Trophoblast cell (in vitro differentiated cells and primary cell): ENCODE data around the gene ACKR3.

Source experiments
- DNase-seq, 2 donors: peaks; one replicate each; pipeline ENCODE4 v3.0.0-alpha.2; 2016
- H2AFZ ChIP-seq: 2 replicates; pipeline ENCODE4 v1.6.1; 2013; ENCODE audit warnings: low read length, moderate library complexity, mild to moderate bottlenecking; ENCODE audit not compliant: insufficient read depth, poor library complexity
- H2AK5ac ChIP-seq: 2 replicates; pipeline ENCODE4 v1.6.1; 2013; ENCODE audit warnings: mild to moderate bottlenecking, low read length
- H2BK120ac ChIP-seq: 2 replicates; pipeline ENCODE4 v1.6.1; 2013; ENCODE audit warnings: low read length, mild to moderate bottlenecking, moderate library complexity; ENCODE audit not compliant: insufficient read depth, poor library complexity
- H2BK12ac ChIP-seq: 2 replicates; pipeline ENCODE4 v1.6.1; 2013; ENCODE audit warnings: mild to moderate bottlenecking, low read length, moderate library complexity
- H2BK5ac ChIP-seq: 2 replicates; pipeline ENCODE4 v1.6.1; 2013; ENCODE audit warnings: low read length, low read depth, moderate library complexity, mild to moderate bottlenecking; ENCODE audit not compliant: poor library complexity
- H3K14ac ChIP-seq: 2 replicates; pipeline ENCODE4 v1.6.1; 2013; ENCODE audit warnings: mild to moderate bottlenecking, low read length
- H3K18ac ChIP-seq: 2 replicates; pipeline ENCODE4 v1.6.1; 2013; ENCODE audit warnings: mild to moderate bottlenecking, low read length
- H3K23ac ChIP-seq: 2 replicates; pipeline ENCODE4 v1.6.1; 2013; ENCODE audit warnings: low read length
- H3K27ac ChIP-seq: 2 replicates; pipeline ENCODE4 v1.5.1; 2013; ENCODE audit warnings: low read depth, mild to moderate bottlenecking, inconsistent platforms, low read length, moderate library complexity
- H3K27me3 ChIP-seq: 2 replicates; pipeline ENCODE4 v1.6.1; 2013; ENCODE audit warnings: inconsistent platforms, mild to moderate bottlenecking, low read length, moderate library complexity; ENCODE audit not compliant: insufficient read depth
- H3K36me3 ChIP-seq, 2 experiments: 1 replicate in 1 of 2; 2 replicates in 1 of 2; pipeline ENCODE4 v1.6.1; 2013; ENCODE audit warnings: low read length in 2 of 2, mild to moderate bottlenecking in 2 of 2, moderate library complexity in 1 of 2; ENCODE audit not compliant: insufficient read depth in 2 of 2, control insufficient read depth in 1 of 2
- H3K4ac ChIP-seq: 2 replicates; pipeline ENCODE4 v1.6.1; 2013; ENCODE audit warnings: low read depth, mild to moderate bottlenecking, low read length, moderate library complexity
- H3K4me1 ChIP-seq, 2 experiments: 1 replicate in 1 of 2; 2 replicates in 1 of 2; pipeline ENCODE4 v1.6.1; 2013; ENCODE audit warnings: low read length in 2 of 2, mild to moderate bottlenecking in 2 of 2, moderate library complexity in 1 of 2; ENCODE audit not compliant: insufficient read depth in 2 of 2, control insufficient read depth in 1 of 2
- H3K4me2 ChIP-seq: 2 replicates; pipeline ENCODE4 v1.6.1; 2013; ENCODE audit warnings: inconsistent platforms, mild to moderate bottlenecking, low read length, moderate library complexity
- H3K4me3 ChIP-seq: 2 replicates; pipeline ENCODE4 v1.5.1; 2013; ENCODE audit warnings: mild to moderate bottlenecking, low read depth, low read length, inconsistent platforms
- H3K79me1 ChIP-seq: one replicate; pipeline ENCODE4 v1.6.1; 2013; ENCODE audit warnings: low read length
- H3K79me2 ChIP-seq: 2 replicates; pipeline ENCODE4 v1.6.1; 2013; ENCODE audit warnings: low read length, mild to moderate bottlenecking; ENCODE audit not compliant: control insufficient read depth, insufficient read depth, poor library complexity
- H3K9ac ChIP-seq: 2 replicates; pipeline ENCODE4 v1.6.1; 2013; ENCODE audit warnings: mild to moderate bottlenecking, low read length
- H3K9me3 ChIP-seq: 2 replicates; pipeline ENCODE4 v1.6.1; 2013; ENCODE audit warnings: low read depth, mild to moderate bottlenecking, control low read depth, inconsistent platforms, low read length; ENCODE audit not compliant: insufficient read depth
- H4K12ac ChIP-seq: 2 replicates; pipeline ENCODE4 v1.6.1; 2013; ENCODE audit warnings: low read depth, mild to moderate bottlenecking, low read length, moderate library complexity
- H4K8ac ChIP-seq: 2 replicates; pipeline ENCODE4 v1.6.1; 2013; ENCODE audit warnings: low read depth, mild to moderate bottlenecking, low read length, moderate library complexity
- H4K91ac ChIP-seq: one replicate; pipeline ENCODE4 v1.6.1; 2013; ENCODE audit warnings: low read depth, mild to moderate bottlenecking, low read length, moderate library complexity
- WGBS: extraction: QIAGEN DNeasy Blood & Tissue Kit; methylation state at CpG from one replicate; pipeline ENCODE4 v1.1.7; 2013; ENCODE audit warnings: missing lambda C conversion rate; ENCODE audit not compliant: insufficient read length, insufficient coverage; ENCODE audit errors: extremely low coverage; 5-methylcytosine and 5-hydroxymethylcytosine counted together

The ACKR3 gene

DNA sequence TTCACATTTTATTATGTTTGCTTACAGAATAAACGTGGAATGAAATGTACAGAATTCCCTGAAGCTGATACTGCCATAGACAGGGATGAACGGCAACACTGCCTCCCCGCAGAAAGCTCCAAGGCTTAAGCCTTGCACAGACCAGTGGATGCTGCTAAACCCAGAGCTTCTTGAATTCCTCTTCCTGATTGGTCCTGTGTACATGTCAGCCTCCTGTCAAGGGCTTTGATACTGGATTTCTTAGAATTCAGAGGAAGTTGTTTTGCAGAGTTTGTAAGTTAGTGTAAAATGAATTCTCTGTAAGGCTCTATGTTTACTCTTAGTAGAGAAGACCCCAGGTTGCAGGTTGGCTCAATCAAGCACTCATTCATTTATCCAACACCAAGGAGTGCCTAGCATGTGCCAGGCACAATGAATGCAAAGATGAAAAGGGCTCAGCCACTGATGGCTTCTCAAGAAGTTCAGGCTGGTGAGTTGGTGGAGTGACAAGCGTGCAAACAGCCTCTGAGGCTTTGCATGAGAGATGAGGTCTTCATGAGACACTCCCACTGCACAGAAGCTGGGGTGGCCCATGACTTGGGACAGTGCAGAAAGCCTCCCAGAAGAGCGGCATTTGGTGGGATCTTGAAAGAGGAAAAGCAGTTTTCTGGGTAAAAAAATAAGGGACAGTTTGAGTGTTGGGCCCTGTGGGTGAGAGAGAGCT, 50.4 kb downstream of the ACKR3 start:
- no peak overlapping the region for H2BK12ac ChIP-seq
- no peaks in the 10 kb centered on the region for H3K79me2 ChIP-seq
- no peak overlapping the region for H2AFZ ChIP-seq
- no peak overlapping the region for H4K12ac ChIP-seq
- no peak overlapping the region for H4K8ac ChIP-seq
- no peak overlapping the region for H3K23ac ChIP-seq
- H3K14ac ChIP-seq: no peak overlapping the region
- no peak overlapping the region for H3K27ac ChIP-seq
- no peak overlapping the region for H2BK5ac ChIP-seq
- H3K79me1 ChIP-seq: peaks cover 6% of the 10 kb centered on the region
- DNase-seq: no peak
- WGBS: no CpG with 5 or more reads among the region's 5 CpGs
- no peak overlapping the region for H3K4me3 ChIP-seq
- peaks cover 2% of the 10 kb centered on the region for H3K9me3 ChIP-seq
- no peaks in the 10 kb centered on the region for H3K27me3 ChIP-seq
- no peak overlapping the region for H4K91ac ChIP-seq
- H2BK120ac ChIP-seq: no peak overlapping the region
- H3K4ac ChIP-seq: no peak overlapping the region
- H2AK5ac ChIP-seq: no peak overlapping the region
- no peaks in the 10 kb centered on the region for H3K36me3 ChIP-seq
- no peak overlapping the region for H3K9ac ChIP-seq
- H3K4me2 ChIP-seq: no peak overlapping the region
- no peak overlapping the region for H3K18ac ChIP-seq
- H3K4me1 ChIP-seq: peaks cover 7 to 16% of the 10 kb centered on the region in 2 experiments

DNA sequence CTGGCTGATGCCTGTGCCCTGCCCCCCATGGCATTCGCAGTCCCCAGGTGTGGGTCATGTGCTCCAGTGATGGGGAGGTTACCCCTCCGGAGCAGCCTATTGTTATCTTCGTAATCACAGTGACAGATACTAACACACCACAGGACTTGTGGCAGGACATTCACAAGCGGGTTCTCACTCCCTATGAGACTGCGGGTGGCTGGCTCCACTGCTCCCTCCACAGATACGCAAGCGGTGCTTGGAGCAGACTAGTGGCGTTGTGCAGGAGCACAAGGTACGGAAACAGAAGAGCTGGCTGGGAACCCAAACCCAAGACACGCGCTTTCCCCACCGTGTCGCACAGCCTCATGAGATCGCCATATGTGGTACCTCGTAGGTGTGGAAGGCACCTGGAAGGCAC, 52.2 kb downstream of the ACKR3 start:
- no peak overlapping the region for H3K27ac ChIP-seq
- no peak overlapping the region for H2BK5ac ChIP-seq
- no peaks in the 10 kb centered on the region for H3K27me3 ChIP-seq
- no peak overlapping the region for H3K4me3 ChIP-seq
- H3K23ac ChIP-seq: no peak overlapping the region
- no peak overlapping the region for H2AK5ac ChIP-seq
- no peak overlapping the region for H3K4ac ChIP-seq
- no CpG with 5 or more reads among the region's 15 CpGs for WGBS
- H3K4me1 ChIP-seq: peaks cover 7 to 16% of the 10 kb centered on the region in 2 experiments
- H3K9ac ChIP-seq: no peak overlapping the region
- no peak overlapping the region for H3K18ac ChIP-seq
- H4K8ac ChIP-seq: no peak overlapping the region
- peaks cover 1% of the 10 kb centered on the region for H3K9me3 ChIP-seq
- no peak overlapping the region for H2BK120ac ChIP-seq
- H3K4me2 ChIP-seq: no peak overlapping the region
- H3K79me2 ChIP-seq: no peaks in the 10 kb centered on the region
- DNase-seq: peak in 1 of 2 donors; percentile 40
- H3K36me3 ChIP-seq: no peaks in the 10 kb centered on the region
- H2BK12ac ChIP-seq: peak overlapping the region; percentile 9
- H3K79me1 ChIP-seq: peaks cover 4% of the 10 kb centered on the region
- no peak overlapping the region for H3K14ac ChIP-seq
- peak overlapping the region; percentile 4 for H4K91ac ChIP-seq
- no peak overlapping the region for H4K12ac ChIP-seq
- H2AFZ ChIP-seq: no peak overlapping the region

DNA sequence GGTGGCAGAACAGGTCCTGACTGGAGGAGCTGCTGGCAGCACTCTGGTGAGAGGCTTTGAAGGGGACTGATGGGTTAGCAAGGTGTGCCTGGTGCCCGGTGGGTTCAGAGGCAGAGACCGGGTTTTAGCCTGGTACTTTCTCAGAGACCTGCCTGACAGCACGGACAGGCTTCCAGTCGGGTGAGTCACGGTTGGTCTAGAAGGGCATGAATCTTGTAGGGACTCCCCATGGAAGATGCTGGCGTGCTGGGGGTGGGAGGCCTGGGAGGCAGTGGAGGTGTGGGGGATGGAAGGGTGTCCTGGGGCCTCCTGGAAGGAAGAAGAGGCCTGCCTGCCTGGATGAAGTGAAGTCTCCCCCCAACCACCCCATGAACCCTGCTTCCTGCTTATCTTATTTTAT, 52.6 kb downstream of the ACKR3 start:
- WGBS: no CpG with 5 or more reads among the region's 6 CpGs
- Histone ChIP-seq H3K4me3 (no peak overlapping the region), H3K23ac (no peak overlapping the region), H2AK5ac (no peak overlapping the region), H3K18ac (no peak overlapping the region), H2AFZ (no peak overlapping the region), H4K91ac (peak overlapping the region; percentile 4), H3K27ac (no peak overlapping the region), H3K79me2 (no peaks in the 10 kb centered on the region), H3K79me1 (peaks cover 4% of the 10 kb centered on the region), H4K8ac (no peak overlapping the region), H3K27me3 (no peaks in the 10 kb centered on the region), H3K4ac (no peak overlapping the region), H3K36me3 (no peaks in the 10 kb centered on the region), H2BK5ac (no peak overlapping the region), H3K4me1 (peaks cover 7 to 16% of the 10 kb centered on the region in 2 experiments), H2BK120ac (no peak overlapping the region), H2BK12ac (peak overlapping the region; percentile 9), H3K14ac (no peak overlapping the region), H3K9me3 (peaks cover 1% of the 10 kb centered on the region), H3K4me2 (no peak overlapping the region), H4K12ac (no peak overlapping the region), H3K9ac (no peak overlapping the region)
- peak; percentile 75 to 81 for DNase-seq

DNA sequence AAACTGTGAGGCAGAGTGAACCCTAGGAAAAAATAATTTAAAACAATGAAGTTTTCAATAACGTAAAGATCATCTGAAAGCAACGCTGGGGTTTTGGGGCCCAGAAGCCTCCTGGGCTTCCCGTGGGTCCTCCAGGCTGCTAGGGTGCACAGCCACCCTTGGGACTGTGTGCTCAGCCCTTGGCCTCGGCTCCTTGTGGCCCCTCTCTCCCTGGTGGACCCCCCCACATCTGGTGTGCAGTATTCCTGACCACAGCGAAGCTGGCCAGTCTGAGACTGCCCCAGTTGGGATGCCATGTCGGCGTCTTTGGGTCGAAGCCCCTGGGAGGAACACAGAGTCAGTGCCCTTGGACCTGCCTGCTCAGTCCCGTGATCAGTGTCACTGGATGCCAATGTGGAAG, 53.0 kb downstream of the ACKR3 start:
- H2BK5ac ChIP-seq: no peak overlapping the region
- H3K27me3 ChIP-seq: no peaks in the 10 kb centered on the region
- peak overlapping the region; percentile 85 for H2BK12ac ChIP-seq
- H4K91ac ChIP-seq: peak overlapping the region; percentile 55
- DNase-seq: no peak
- H3K14ac ChIP-seq: peak overlapping the region; percentile 8
- H2AFZ ChIP-seq: no peak overlapping the region
- peak overlapping the region; percentile 83 for H2AK5ac ChIP-seq
- H3K4ac ChIP-seq: no peak overlapping the region
- no peak overlapping the region for H4K8ac ChIP-seq
- H3K4me2 ChIP-seq: no peak overlapping the region
- H3K4me1 ChIP-seq: peaks cover 7 to 15% of the 10 kb centered on the region in 2 experiments
- H4K12ac ChIP-seq: no peak overlapping the region
- no peak overlapping the region for H3K9ac ChIP-seq
- H3K27ac ChIP-seq: no peak overlapping the region
- no peak overlapping the region for H3K4me3 ChIP-seq
- H2BK120ac ChIP-seq: no peak overlapping the region
- H3K23ac ChIP-seq: no peak overlapping the region
- H3K9me3 ChIP-seq: peaks cover 1% of the 10 kb centered on the region
- H3K79me1 ChIP-seq: peaks cover 4% of the 10 kb centered on the region
- no peak overlapping the region for H3K18ac ChIP-seq
- H3K36me3 ChIP-seq: no peaks in the 10 kb centered on the region
- H3K79me2 ChIP-seq: no peaks in the 10 kb centered on the region
- no CpG with 5 or more reads among the region's 9 CpGs for WGBS
